Gastroesophageal sphincter (tissue), 4 donors: ENCODE data around the gene MORN5. TPM values are rescaled to one million over a fixed set of nuclear protein-coding genes. Genes with fewer than 3 reads are reported as not detected.

Experiments used
- ATAC-seq: fragments of 150-250 bp; one replicate; pipeline ENCODE4 v1.9.1; 2016; ENCODE audit warnings: mild to moderate bottlenecking, moderate library complexity
- H3K27ac ChIP-seq, 4 donors: fragments of 200-600 bp; sonication (generic) in 3 of 4; 1 replicate in 3 of 4; 2 replicates in 1 of 4; pipeline ENCODE4 v1.5.1; 2016 to 2019
- H3K27me3 ChIP-seq: fragments of 200-600 bp; sonication (generic); one replicate; pipeline ENCODE4 v1.5.1; 2019
- H3K36me3 ChIP-seq, 2 donors: fragments of 200-600 bp; sonication (generic); one replicate each; pipeline ENCODE4 v1.5.1; 2019; ENCODE audit warnings: control low read depth in 1 of 2
- H3K4me1 ChIP-seq, 3 donors: fragments of 200-600 bp; sonication (generic); 1 replicate in 2 of 3; 2 replicates in 1 of 3; pipeline ENCODE4 v1.5.1; 2016 to 2019; ENCODE audit warnings: control low read depth in 2 of 3
- H3K4me3 ChIP-seq, 2 donors: fragments of 200-600 bp; sonication (generic); one replicate each; pipeline ENCODE4 v1.5.1; 2019; ENCODE audit warnings: mild to moderate bottlenecking in 1 of 2, moderate library complexity in 1 of 2
- H3K9me3 ChIP-seq, 3 donors: fragments of 200-600 bp; sonication (generic); one replicate each; pipeline ENCODE4 v1.5.1; 2017 to 2019; ENCODE audit warnings: control low read depth in 2 of 3
- EP300 ChIP-seq: sonication (generic); formaldehyde crosslinking; IDR thresholded peaks from one replicate; pipeline ENCODE4 v1.6.1; 2017; ENCODE audit warnings: antibody characterized with exemption, mild to moderate bottlenecking
- POLR2A ChIP-seq, 2 donors: fragments of 450-650 bp; IDR thresholded peaks; one replicate each; pipeline ENCODE4 v1.6.1; 2017; ENCODE audit warnings: antibody characterized with exemption in 2 of 2, mild to moderate bottlenecking in 2 of 2, moderate library complexity in 1 of 2
- POLR2AphosphoS5 ChIP-seq: sonication (generic); formaldehyde crosslinking; IDR thresholded peaks from one replicate; pipeline ENCODE4 v1.6.1; 2017; ENCODE audit warnings: antibody characterized with exemption
- WGBS, 2 donors: methylation state at CpG; one replicate each; pipeline ENCODE4 v1.1.5; 2018; ENCODE audit warnings: low coverage in 1 of 2; 5-methylcytosine and 5-hydroxymethylcytosine counted together
- total RNA-seq, 4 donors: library from RNA; depleted of rRNA; stranded (reverse); fragments of >200 nt; gene quantifications; one replicate each; pipeline ENCODE4 v1.1.0, GENCODE V29; 2016
- TF ChIP-seq, protein P1 (sequence below), 4 experiments: fragments of 200-600 bp in 2 of 4; fragments of 450-650 bp in 2 of 4; sonication (generic) in 1 of 4; IDR thresholded peaks; one replicate each; pipeline ENCODE4 v1.5.1; 2017 to 2019; ENCODE audit warnings: antibody characterized with exemption in 4 of 4, mild to moderate bottlenecking in 2 of 4, moderate library complexity in 2 of 4

Gene MORN5
- total RNA-seq, 4 donors from 2014 or later: 6.2 TPM; not detected in 3

DNA sequence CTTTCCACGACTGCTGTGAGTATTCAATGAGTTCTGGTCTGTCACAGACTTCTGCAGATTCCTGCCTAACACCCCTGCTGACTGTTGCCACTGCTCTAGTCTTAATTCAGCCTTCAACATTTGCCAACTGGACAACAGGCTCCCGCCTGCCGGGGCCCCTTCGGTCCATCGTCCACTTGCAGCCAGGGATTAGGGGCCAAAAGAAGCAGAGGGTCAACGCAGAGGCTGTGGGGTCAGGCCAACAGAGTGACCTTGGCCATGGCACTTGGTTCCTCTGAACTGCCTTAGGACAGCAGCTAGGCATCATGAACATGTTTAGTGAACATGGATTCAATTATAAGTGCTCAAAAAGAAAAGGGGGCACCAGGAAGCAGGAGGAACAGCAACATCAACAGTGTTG, 28.7 kb downstream of the MORN5 start:
- Histone ChIP-seq H3K27ac (no peak overlapping the region), H3K27me3 (no peaks in the 10 kb centered on the region), H3K4me3 (no peak overlapping the region), H3K9me3 (no peaks in the 10 kb centered on the region), H3K36me3 (no peaks in the 10 kb centered on the region), H3K4me1 (no peaks in the 10 kb centered on the region)
- no peak for ATAC-seq
- WGBS, 2 donors: 77% methylated on average over 2 of the region's 6 CpGs; no CpG with 5 or more reads in 1 of the 2 donors
- no peak for TF ChIP-seq POLR2A (IDR thresholded peaks at IDR 0.05)
- TF ChIP-seq, protein P1, sequence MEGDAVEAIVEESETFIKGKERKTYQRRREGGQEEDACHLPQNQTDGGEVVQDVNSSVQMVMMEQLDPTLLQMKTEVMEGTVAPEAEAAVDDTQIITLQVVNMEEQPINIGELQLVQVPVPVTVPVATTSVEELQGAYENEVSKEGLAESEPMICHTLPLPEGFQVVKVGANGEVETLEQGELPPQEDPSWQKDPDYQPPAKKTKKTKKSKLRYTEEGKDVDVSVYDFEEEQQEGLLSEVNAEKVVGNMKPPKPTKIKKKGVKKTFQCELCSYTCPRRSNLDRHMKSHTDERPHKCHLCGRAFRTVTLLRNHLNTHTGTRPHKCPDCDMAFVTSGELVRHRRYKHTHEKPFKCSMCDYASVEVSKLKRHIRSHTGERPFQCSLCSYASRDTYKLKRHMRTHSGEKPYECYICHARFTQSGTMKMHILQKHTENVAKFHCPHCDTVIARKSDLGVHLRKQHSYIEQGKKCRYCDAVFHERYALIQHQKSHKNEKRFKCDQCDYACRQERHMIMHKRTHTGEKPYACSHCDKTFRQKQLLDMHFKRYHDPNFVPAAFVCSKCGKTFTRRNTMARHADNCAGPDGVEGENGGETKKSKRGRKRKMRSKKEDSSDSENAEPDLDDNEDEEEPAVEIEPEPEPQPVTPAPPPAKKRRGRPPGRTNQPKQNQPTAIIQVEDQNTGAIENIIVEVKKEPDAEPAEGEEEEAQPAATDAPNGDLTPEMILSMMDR (IDR thresholded peaks at IDR 0.05): no peak
- no peak for TF ChIP-seq EP300
- TF ChIP-seq POLR2AphosphoS5: no peak

DNA sequence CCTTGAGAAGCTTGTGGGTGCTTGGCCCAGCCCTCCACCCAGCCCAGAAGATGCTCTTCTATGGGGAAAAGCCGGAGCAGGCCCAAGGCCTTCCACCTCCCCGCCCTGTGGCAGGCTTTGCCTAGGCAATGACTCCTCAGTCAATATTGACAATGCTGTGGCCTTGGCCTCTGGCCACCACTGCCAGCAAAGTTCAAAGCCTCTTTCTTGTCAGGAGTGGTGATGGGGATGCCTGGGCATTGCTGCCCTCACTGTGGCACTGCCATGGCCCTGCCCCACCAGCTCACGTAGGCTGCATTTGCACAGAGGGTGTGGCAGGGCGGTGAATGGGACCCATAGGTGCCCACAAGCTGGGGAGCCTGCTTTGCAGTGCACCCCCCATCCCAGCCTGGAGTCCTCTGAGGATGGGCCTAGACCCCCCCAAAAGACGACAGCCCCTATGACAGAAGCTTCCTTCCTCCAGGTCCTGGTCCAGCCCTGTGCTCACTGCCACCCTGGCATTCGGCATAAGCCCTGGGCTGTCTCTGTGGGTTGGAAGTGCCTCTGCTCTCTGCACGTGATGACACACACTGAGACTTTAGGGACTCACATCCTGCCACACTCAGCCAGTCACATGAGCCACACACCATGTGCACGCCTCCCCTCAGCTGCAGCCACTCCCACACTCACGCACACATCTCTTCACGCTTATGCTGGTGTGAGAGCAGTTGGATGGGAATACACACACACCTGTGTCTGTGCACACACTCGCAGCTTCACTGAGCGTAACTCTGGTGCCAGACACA, 31.1 kb downstream of the MORN5 start:
- no peak overlapping the region for H3K4me3 ChIP-seq
- no peak overlapping the region for H3K27ac ChIP-seq
- TF ChIP-seq, protein P1 (IDR thresholded peaks at IDR 0.05): no peak
- TF ChIP-seq POLR2AphosphoS5: no peak
- TF ChIP-seq POLR2A (IDR thresholded peaks at IDR 0.05): no peak
- TF ChIP-seq EP300: no peak
- no peaks in the 10 kb centered on the region for H3K9me3 ChIP-seq
- no peak for ATAC-seq
- H3K4me1 ChIP-seq: no peaks in the 10 kb centered on the region
- H3K36me3 ChIP-seq: no peaks in the 10 kb centered on the region
- 80 to 100% methylated on average over 2 of the region's 12 CpGs for WGBS, 2 donors
- H3K27me3 ChIP-seq: no peaks in the 10 kb centered on the region

DNA sequence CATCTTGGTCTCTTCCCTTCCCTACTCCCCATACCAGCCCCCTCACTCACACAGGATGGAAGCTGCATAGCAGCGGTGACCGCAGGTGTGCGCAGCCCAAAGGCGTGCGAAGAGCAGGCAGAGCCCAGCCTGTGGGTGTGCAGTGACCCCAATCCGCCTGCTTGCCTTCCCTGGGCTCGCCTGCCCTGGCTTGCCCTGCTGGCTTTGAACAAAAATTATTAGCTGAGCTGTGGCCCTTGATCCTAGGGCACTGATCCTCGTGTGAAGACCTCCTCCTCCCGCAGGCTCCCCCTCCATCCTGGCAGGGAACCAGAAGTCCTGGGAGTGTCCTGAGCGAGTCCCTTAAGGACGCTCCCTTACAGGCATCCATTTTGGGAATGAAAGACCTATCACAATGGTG, 31.9 kb downstream of the MORN5 start:
- Histone ChIP-seq H3K4me3 (no peak overlapping the region), H3K27me3 (no peaks in the 10 kb centered on the region), H3K4me1 (no peaks in the 10 kb centered on the region), H3K9me3 (no peaks in the 10 kb centered on the region), H3K27ac (no peak overlapping the region), H3K36me3 (no peaks in the 10 kb centered on the region)
- 73% methylated on average over 2 of the region's 11 CpGs; no CpG with 5 or more reads in 1 of the 2 donors for WGBS, 2 donors
- no peak for ATAC-seq
- TF ChIP-seq POLR2A (IDR thresholded peaks at IDR 0.05) (no peak), EP300 (no peak), POLR2AphosphoS5 (no peak)
- TF ChIP-seq, protein P1 (IDR thresholded peaks at IDR 0.05): no peak

DNA sequence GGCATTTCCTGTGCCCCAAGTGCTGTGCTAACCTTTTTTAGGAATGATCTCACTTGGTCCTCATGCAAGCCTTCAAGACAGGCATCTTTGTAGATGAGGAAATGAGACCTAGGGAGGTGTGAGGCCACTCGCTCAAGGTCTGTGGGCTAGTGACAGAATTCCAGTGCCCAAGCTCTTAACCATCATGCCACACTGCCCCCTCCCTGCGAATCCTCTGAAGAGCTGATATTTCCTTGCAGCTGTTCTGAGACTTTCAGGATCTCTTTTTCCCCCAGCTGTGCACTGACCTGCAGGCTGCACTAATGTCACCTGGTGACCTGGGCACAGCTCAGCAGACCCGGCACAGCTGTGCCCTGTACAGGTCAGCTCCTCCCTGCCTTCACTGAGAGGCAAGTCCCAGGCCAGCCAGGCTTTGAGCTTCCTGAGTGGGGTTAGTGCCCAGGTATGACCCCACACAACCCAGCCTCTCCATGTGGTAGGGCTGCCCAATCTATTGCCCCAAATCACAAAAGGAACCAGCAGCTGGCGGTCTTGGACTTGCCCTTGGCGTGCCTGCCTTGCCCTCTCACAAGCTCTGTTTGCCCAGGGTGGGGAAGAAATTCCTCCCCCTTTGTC, 32.7 kb downstream of the MORN5 start:
- 83 to 94% methylated on average over 3 to 4 of the region's 5 CpGs for WGBS, 2 donors
- Histone ChIP-seq H3K27ac (no peak overlapping the region), H3K36me3 (no peaks in the 10 kb centered on the region), H3K4me1 (no peaks in the 10 kb centered on the region), H3K27me3 (peaks cover 2% of the 10 kb centered on the region), H3K9me3 (no peaks in the 10 kb centered on the region), H3K4me3 (no peak overlapping the region)
- ATAC-seq: no peak
- TF ChIP-seq POLR2AphosphoS5 (no peak), EP300 (no peak), POLR2A (IDR thresholded peaks at IDR 0.05) (no peak)
- TF ChIP-seq, protein P1 (IDR thresholded peaks at IDR 0.05): no peak
